Smooth muscle cell (in vitro differentiated cells): ENCODE results near the gene SEMA4D. TPM values are rescaled to one million over a fixed set of nuclear protein-coding genes. Genes with fewer than 3 reads are reported as not detected.

Source experiments
- DNase-seq: peaks from one replicate; lab custom pipeline; 2025; ENCODE audit not compliant: unreplicated experiment; lab: John Stamatoyannopoulos, UW
- H2AFZ ChIP-seq: fragments of 200-600 bp; sonication (generic); 2 replicates; pipeline ENCODE4 v1.6.0; 2016; ENCODE audit warnings: antibody characterized with exemption, low read depth, mild to moderate bottlenecking
- H3F3A ChIP-seq: fragments of 200-600 bp; sonication (generic); 2 replicates; pipeline ENCODE4 v1.6.0; 2017; ENCODE audit warnings: antibody characterized with exemption, low read depth
- H3K27ac ChIP-seq: fragments of 200-600 bp; sonication (generic); 2 replicates; pipeline ENCODE4 v1.5.1; 2016; ENCODE audit warnings: low read depth, mild to moderate bottlenecking
- H3K27me3 ChIP-seq: fragments of 200-600 bp; sonication (generic); 2 replicates; pipeline ENCODE4 v1.6.1; 2016; ENCODE audit warnings: low read depth, mild to moderate bottlenecking
- H3K36me3 ChIP-seq: fragments of 200-600 bp; sonication (generic); 2 replicates; pipeline ENCODE4 v1.5.1; 2016; ENCODE audit warnings: low read depth
- H3K4me1 ChIP-seq: fragments of 200-600 bp; sonication (generic); 2 replicates; pipeline ENCODE4 v1.5.1; 2016; ENCODE audit warnings: low read depth
- H3K4me2 ChIP-seq: fragments of 200-600 bp; sonication (generic); 2 replicates; pipeline ENCODE4 v1.6.0; 2016; ENCODE audit warnings: mild to moderate bottlenecking
- H3K4me3 ChIP-seq: fragments of 200-600 bp; sonication (generic); 2 replicates; pipeline ENCODE4 v1.5.1; 2016; ENCODE audit warnings: mild to moderate bottlenecking
- H3K79me2 ChIP-seq: fragments of 200-600 bp; sonication (generic); 2 replicates; pipeline ENCODE4 v1.6.0; 2016; ENCODE audit warnings: low read depth, mild to moderate bottlenecking
- H3K9ac ChIP-seq: fragments of 200-600 bp; sonication (generic); 2 replicates; pipeline ENCODE4 v1.6.0; 2016; ENCODE audit warnings: low read depth
- H3K9me3 ChIP-seq: fragments of 200-600 bp; sonication (generic); replicated peaks from 2 replicates; pipeline ENCODE4 v1.5.1; 2016; ENCODE audit warnings: low read depth
- H4K20me1 ChIP-seq: fragments of 200-600 bp; sonication (generic); 2 replicates; pipeline ENCODE4 v1.6.0; 2016; ENCODE audit warnings: low read depth
- CTCF ChIP-seq: fragments of 200-600 bp; sonication (generic); IDR thresholded peaks from 2 replicates; pipeline ENCODE4 v1.5.1; 2017; ENCODE audit warnings: borderline replicate concordance, mild to moderate bottlenecking, antibody characterized with exemption; ENCODE audit not compliant: insufficient read depth, poor library complexity, severe bottlenecking
- WGBS: methylation state at CpG from one replicate; pipeline ENCODE4 v1.1.7; 2016; ENCODE audit warnings: low lambda C conversion rate; 5-methylcytosine and 5-hydroxymethylcytosine counted together
- polyA plus RNA-seq: library from polyadenylated mRNA; unstranded; fragments of >200 nt; fragmentation: Nextera tagmentation; extraction: Ambion mirVana; gene quantifications from 2 replicates; pipeline ENCODE4 v1.2.1, GENCODE V29; 2016
- total RNA-seq: library from RNA; depleted of rRNA; stranded (reverse); fragments of >200 nt; gene quantifications from 2 replicates; pipeline ENCODE4 v1.2.3, GENCODE V29; 2014

SEMA4D gene
- total and polyA plus RNA-seq, 2 experiments from 2014 or later, result 0.63 to 2.7 TPM

GRCh38 chr9:89478821-89479668, 18.9 kb downstream of the SEMA4D start:
- no peak overlapping the region for H3K4me3 ChIP-seq
- no peak overlapping the region for H3K9ac ChIP-seq
- no peak overlapping the region for H2AFZ ChIP-seq
- TF ChIP-seq CTCF, result no peak
- H3K9me3 ChIP-seq, result no peaks in the 10 kb centered on the region
- 93% methylated on average over 16 of the region's 16 CpGs for WGBS
- no peak overlapping the region for H3K4me2 ChIP-seq
- no peaks in the 10 kb centered on the region for H3K27me3 ChIP-seq
- H3F3A ChIP-seq, result peaks cover 2% of the 10 kb centered on the region
- H3K36me3 ChIP-seq, result no peaks in the 10 kb centered on the region
- H4K20me1 ChIP-seq, result no peaks in the 10 kb centered on the region
- no peak for DNase-seq
- H3K79me2 ChIP-seq, result no peaks in the 10 kb centered on the region
- H3K4me1 ChIP-seq, result peaks cover 8% of the 10 kb centered on the region
- no peak overlapping the region for H3K27ac ChIP-seq

- Histone ChIP-seq H3K4me3 (no peak overlapping the region), H3K27ac (peak overlapping the region; percentile 30), H3K36me3 (no peaks in the 10 kb centered on the region), H3K4me1 (peaks cover 8% of the 10 kb centered on the region), H3K9me3 (no peaks in the 10 kb centered on the region), H3F3A (peaks cover 2% of the 10 kb centered on the region), H3K79me2 (no peaks in the 10 kb centered on the region), H4K20me1 (no peaks in the 10 kb centered on the region), H3K4me2 (peak overlapping the region; percentile 25), H3K9ac (no peak overlapping the region), H3K27me3 (no peaks in the 10 kb centered on the region), H2AFZ (no peak overlapping the region)
- no peak for TF ChIP-seq CTCF
- WGBS, result 62% methylated on average over 9 of the region's 9 CpGs
- no peak for DNase-seq
Measured at GRCh38 chr9:89477811-89478630, 19.9 kb downstream of the SEMA4D start.

- no peak for DNase-seq
- H3K9me3 ChIP-seq, result no peaks in the 10 kb centered on the region
- 93% methylated on average over 7 of the region's 7 CpGs for WGBS
- H3K4me1 ChIP-seq, result peaks cover 8% of the 10 kb centered on the region
- no peak for TF ChIP-seq CTCF
- peaks cover 2% of the 10 kb centered on the region for H3F3A ChIP-seq
- H3K4me2 ChIP-seq, result peak overlapping the region; percentile 25
- no peaks in the 10 kb centered on the region for H3K79me2 ChIP-seq
- no peak overlapping the region for H3K4me3 ChIP-seq
- H2AFZ ChIP-seq, result no peak overlapping the region
- no peaks in the 10 kb centered on the region for H4K20me1 ChIP-seq
- H3K9ac ChIP-seq, result no peak overlapping the region
- H3K27me3 ChIP-seq, result no peaks in the 10 kb centered on the region
- H3K36me3 ChIP-seq, result no peaks in the 10 kb centered on the region
- H3K27ac ChIP-seq, result peak overlapping the region; percentile 30
Measured at GRCh38 chr9:89477384-89477783, 20.5 kb downstream of the SEMA4D start.
